Liver (tissue), 9 donors: ENCODE data around the gene BTBD9. TPM values are rescaled to one million over a fixed set of nuclear protein-coding genes. Genes with fewer than 3 reads are reported as not detected.

ENCODE experiments used
- DNase-seq: peaks from one replicate; pipeline ENCODE4 v3.0.0-alpha.2; 2017; ENCODE audit warnings: low spot score
- H3K27ac ChIP-seq, 2 donors: one replicate each; pipeline ENCODE4 v1.7.0; 2013; ENCODE audit warnings: inconsistent platforms in 2 of 2, low read length in 2 of 2, control low read depth in 1 of 2, low read depth in 1 of 2, mild to moderate bottlenecking in 1 of 2
- H3K27me3 ChIP-seq, 4 donors: one replicate each; pipeline versions ENCODE4 v1.6.1 to v1.7.0; 2013; ENCODE audit warnings: low read length in 3 of 4, inconsistent platforms in 1 of 4, mild to moderate bottlenecking in 1 of 4, moderate library complexity in 1 of 4; ENCODE audit not compliant: control insufficient read depth in 4 of 4, insufficient read depth in 4 of 4
- H3K36me3 ChIP-seq, 4 donors: one replicate each; pipeline versions ENCODE4 v1.6.1 to v1.7.0; 2013; ENCODE audit warnings: low read length in 3 of 4, mild to moderate bottlenecking in 3 of 4, low read depth in 1 of 4, moderate library complexity in 1 of 4; ENCODE audit not compliant: control insufficient read depth in 4 of 4, insufficient read depth in 3 of 4
- H3K4me1 ChIP-seq, 4 donors: one replicate each; pipeline versions ENCODE4 v1.6.1 to v1.7.0; 2013; ENCODE audit warnings: low read length in 3 of 4, mild to moderate bottlenecking in 3 of 4, moderate library complexity in 1 of 4; ENCODE audit not compliant: control insufficient read depth in 4 of 4, insufficient read depth in 4 of 4
- H3K4me3 ChIP-seq, 3 donors: one replicate each; pipeline versions ENCODE4 v1.6.1 to v1.7.0; 2013; ENCODE audit warnings: low read length in 3 of 3, control low read depth in 1 of 3, low read depth in 1 of 3, mild to moderate bottlenecking in 1 of 3
- H3K9ac ChIP-seq, 2 donors: one replicate each; pipeline ENCODE4 v1.7.0; 2013; ENCODE audit warnings: low read length in 2 of 2, mild to moderate bottlenecking in 2 of 2, moderate library complexity in 2 of 2, control low read depth in 1 of 2, low read depth in 1 of 2
- H3K9me3 ChIP-seq, 4 donors: one replicate each; pipeline versions ENCODE4 v1.6.1 to v1.7.0; 2013; ENCODE audit warnings: low read length in 3 of 4; ENCODE audit not compliant: control insufficient read depth in 4 of 4
- ATF3 ChIP-seq: IDR thresholded peaks from 2 replicates; pipeline ENCODE4 v1.6.1; 2016; ENCODE audit warnings: antibody characterized with exemption
- JUND ChIP-seq, 2 donors: IDR thresholded peaks; 2 replicates each; pipeline ENCODE4 v1.6.1; 2016; ENCODE audit warnings: antibody characterized with exemption in 2 of 2
- MAX ChIP-seq: IDR thresholded peaks from 2 replicates; pipeline ENCODE4 v1.6.1; 2016; ENCODE audit warnings: antibody characterized with exemption
- REST ChIP-seq: IDR thresholded peaks from 2 replicates; pipeline ENCODE4 v1.6.1; 2016; ENCODE audit warnings: antibody characterized with exemption, mild to moderate bottlenecking
- RXRA ChIP-seq, 2 donors: IDR thresholded peaks; 2 replicates each; pipeline ENCODE4 v1.6.1; 2017 to 2018; ENCODE audit warnings: antibody characterized with exemption in 2 of 2, mild to moderate bottlenecking in 1 of 2
- SP1 ChIP-seq: IDR thresholded peaks from 2 replicates; pipeline ENCODE4 v1.6.1; 2018; ENCODE audit warnings: antibody characterized with exemption, mild to moderate bottlenecking
- TAF1 ChIP-seq: conservative IDR thresholded peaks from 2 replicates; pipeline ENCODE4 v1.6.1; 2016; ENCODE audit warnings: antibody characterized with exemption, mild to moderate bottlenecking
- YY1 ChIP-seq: IDR thresholded peaks from 2 replicates; pipeline ENCODE4 v1.6.1; 2016; ENCODE audit warnings: antibody characterized with exemption, mild to moderate bottlenecking
- ZBTB33 ChIP-seq: IDR thresholded peaks from 2 replicates; pipeline ENCODE4 v1.6.1; 2016; ENCODE audit warnings: antibody characterized with exemption
- WGBS: extraction: QIAGEN DNeasy Blood & Tissue Kit; methylation state at CpG from one replicate; pipeline ENCODE4 v1.1.7; 2013; 5-methylcytosine and 5-hydroxymethylcytosine counted together
- polyA plus RNA-seq, 2 donors: library from polyadenylated mRNA; stranded (reverse) in 1 of 2; unstranded in 1 of 2; fragments of 200-250 nt in 1 of 2; fragments of >200 nt in 1 of 2; fragmentation: Nextera tagmentation in 1 of 2; extraction: Ambion mirVana in 1 of 2; gene quantifications; one replicate each; pipeline versions ENCODE4 v1.2.1 to v1.2.3, GENCODE V29; 2013 to 2015
- total RNA-seq, 2 donors: library from RNA; depleted of rRNA; stranded (reverse); fragments of >200 nt; gene quantifications; one replicate each; pipeline ENCODE4 v1.2.3, GENCODE V29; 2014
- donor health status: healthy.
- donor health status: healthy.
- donor health status: healthy.
- donor health status: healthy.
- donor health status: healthy.

BTBD9 gene
- total and polyA plus RNA-seq, 4 donors = 2.0 to 12.4 (median 5.7) TPM

GRCh38 chr6:38146021-38146733 lies 493.6 kb downstream of the BTBD9 start:
- 94% methylated on average over 8 of the region's 8 CpGs for WGBS
- Histone ChIP-seq H3K27me3 (no peaks in the 10 kb centered on the region), H3K4me1 (no peaks in the 10 kb centered on the region), H3K27ac (no peak overlapping the region), H3K9me3 (no peaks in the 10 kb centered on the region), H3K36me3 (peaks cover 3 to 20% (median 7%) of the 10 kb centered on the region in 4 donors), H3K9ac (no peak overlapping the region), H3K4me3 (no peak overlapping the region)
- no peak for TF ChIP-seq JUND (IDR thresholded peaks at IDR 0.05)
- no peak for TF ChIP-seq RXRA (IDR thresholded peaks at IDR 0.05)
- TF ChIP-seq SP1 = no peak
- TF ChIP-seq MAX = no peak
- no peak for DNase-seq

DNA sequence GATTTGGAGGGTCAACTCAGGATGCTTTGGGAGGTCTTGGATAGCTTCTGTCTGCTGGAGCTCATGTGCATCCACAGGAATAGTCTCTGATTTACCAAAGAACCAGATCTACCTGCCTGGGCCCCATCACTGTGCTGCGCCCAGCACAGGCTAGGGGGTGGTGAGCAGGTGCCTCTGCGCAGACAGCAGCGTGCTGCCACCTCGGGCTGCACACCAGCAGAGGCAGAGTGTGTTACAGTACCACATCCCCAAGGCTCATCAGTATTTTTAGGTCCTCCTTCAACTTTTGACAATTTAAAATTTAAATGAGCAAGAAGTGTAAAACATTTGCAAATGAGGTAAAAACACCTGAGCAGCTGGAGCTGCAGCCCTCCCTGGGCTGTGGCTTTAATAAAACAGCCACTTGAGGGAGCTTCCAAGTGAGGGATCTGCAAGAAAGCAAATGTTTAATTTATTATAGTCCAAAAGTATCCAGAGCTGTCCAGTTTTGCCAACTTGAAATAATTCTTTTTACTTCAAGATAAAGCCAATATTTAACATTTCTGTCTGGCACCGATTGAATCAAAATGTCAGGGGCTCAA lies 495.3 kb downstream of the BTBD9 start:
- no peak overlapping the region for H3K9ac ChIP-seq
- H3K4me3 ChIP-seq = no peak overlapping the region
- DNase-seq = no peak
- no peaks in the 10 kb centered on the region for H3K9me3 ChIP-seq
- TF ChIP-seq SP1 = no peak
- no peak for TF ChIP-seq JUND (IDR thresholded peaks at IDR 0.05)
- TF ChIP-seq TAF1 = no peak
- no peak for TF ChIP-seq ZBTB33
- no peak for TF ChIP-seq YY1
- no peak for TF ChIP-seq REST
- TF ChIP-seq ATF3 = no peak
- H3K27ac ChIP-seq = no peak overlapping the region
- no peaks in the 10 kb centered on the region for H3K4me1 ChIP-seq
- H3K36me3 ChIP-seq = peaks cover 0 to 15% (median 7%) of the 10 kb centered on the region in 4 donors
- no peaks in the 10 kb centered on the region for H3K27me3 ChIP-seq
- WGBS = 96% methylated on average over 5 of the region's 5 CpGs
